GM12864 (cell line): ENCODE data around the gene CORO2B.

ENCODE experiments used
- DNase-seq: peaks from one replicate; pipeline ENCODE4 v3.0.0-alpha.2; 2011; ENCODE audit warnings: low read depth
- H3K4me3 ChIP-seq: 2 replicates; pipeline ENCODE4 v1.5.1; 2011; ENCODE audit warnings: mild to moderate bottlenecking, low read depth, low read length, control low read depth
- TF ChIP-seq, protein P1 (sequence below): IDR thresholded peaks from 2 replicates; pipeline ENCODE4 v1.5.1; 2011; ENCODE audit warnings: low read depth, mild to moderate bottlenecking, moderate library complexity, low read length, control low read depth, inconsistent platforms; ENCODE audit errors: missing control alignments

CORO2B gene

DNA sequence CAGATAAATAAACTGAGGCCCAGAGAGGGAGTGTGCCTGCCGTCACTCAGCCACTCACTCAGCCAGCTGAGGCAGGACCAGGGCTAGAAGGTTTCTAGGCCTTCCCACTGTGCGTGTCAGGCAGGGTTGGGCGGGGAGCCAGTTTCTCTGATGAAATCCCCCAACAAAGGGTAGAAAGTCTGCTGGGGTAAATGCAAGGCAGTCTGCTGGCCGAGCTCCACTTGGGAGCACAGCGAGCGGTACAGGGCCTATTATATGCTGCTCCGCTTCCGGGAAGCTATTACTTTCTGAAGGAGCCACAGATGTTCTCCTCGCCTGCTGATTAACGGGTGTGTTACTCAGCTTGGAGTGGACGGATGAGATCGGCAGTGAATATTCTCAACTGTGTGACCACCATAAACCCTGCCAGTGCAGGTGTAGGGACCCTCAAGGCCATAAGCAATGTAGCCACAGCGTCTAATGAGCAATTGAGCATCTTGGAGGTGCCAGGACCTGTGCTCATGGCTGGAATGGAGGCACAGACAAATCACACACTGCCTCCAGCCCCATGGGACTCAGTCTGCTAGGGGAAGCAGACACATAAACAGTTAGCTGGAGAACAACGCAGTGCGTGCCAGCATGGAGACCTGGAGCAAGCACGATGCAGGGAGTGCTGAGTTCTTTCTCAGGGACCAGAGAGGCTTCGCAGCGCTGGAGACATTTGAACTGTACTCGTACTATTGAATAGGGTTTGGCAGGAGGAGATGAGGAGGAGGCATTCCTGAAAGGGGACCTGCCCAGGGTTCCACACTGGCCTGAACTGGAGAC is 42.1 kb downstream of the CORO2B start:
- no peak for DNase-seq
- TF ChIP-seq, protein P1, sequence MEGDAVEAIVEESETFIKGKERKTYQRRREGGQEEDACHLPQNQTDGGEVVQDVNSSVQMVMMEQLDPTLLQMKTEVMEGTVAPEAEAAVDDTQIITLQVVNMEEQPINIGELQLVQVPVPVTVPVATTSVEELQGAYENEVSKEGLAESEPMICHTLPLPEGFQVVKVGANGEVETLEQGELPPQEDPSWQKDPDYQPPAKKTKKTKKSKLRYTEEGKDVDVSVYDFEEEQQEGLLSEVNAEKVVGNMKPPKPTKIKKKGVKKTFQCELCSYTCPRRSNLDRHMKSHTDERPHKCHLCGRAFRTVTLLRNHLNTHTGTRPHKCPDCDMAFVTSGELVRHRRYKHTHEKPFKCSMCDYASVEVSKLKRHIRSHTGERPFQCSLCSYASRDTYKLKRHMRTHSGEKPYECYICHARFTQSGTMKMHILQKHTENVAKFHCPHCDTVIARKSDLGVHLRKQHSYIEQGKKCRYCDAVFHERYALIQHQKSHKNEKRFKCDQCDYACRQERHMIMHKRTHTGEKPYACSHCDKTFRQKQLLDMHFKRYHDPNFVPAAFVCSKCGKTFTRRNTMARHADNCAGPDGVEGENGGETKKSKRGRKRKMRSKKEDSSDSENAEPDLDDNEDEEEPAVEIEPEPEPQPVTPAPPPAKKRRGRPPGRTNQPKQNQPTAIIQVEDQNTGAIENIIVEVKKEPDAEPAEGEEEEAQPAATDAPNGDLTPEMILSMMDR, result no peak
- no peak overlapping the region for H3K4me3 ChIP-seq

DNA sequence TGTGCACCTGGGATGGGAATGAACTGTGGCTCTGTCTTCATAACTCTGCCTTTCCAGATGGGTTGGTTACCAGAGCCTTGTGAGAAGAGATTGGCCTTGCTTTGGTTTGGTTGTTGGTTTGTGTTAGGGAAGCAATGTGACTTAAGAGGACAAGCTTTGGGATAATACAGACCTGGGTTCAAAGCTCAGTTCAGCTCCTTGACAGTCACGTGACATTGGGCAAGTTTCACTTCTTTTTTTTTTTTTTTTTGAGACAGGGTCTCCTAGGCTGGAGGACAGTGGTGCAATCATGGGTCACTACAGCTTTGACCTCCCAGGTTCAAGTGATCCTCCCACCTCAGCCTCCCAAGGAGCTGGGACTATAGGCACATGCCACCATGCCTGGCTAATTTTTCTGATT is 42.7 kb downstream of the CORO2B start:
- no peak overlapping the region for H3K4me3 ChIP-seq
- DNase-seq, result no peak
- TF ChIP-seq, protein P1, result no peak

DNA sequence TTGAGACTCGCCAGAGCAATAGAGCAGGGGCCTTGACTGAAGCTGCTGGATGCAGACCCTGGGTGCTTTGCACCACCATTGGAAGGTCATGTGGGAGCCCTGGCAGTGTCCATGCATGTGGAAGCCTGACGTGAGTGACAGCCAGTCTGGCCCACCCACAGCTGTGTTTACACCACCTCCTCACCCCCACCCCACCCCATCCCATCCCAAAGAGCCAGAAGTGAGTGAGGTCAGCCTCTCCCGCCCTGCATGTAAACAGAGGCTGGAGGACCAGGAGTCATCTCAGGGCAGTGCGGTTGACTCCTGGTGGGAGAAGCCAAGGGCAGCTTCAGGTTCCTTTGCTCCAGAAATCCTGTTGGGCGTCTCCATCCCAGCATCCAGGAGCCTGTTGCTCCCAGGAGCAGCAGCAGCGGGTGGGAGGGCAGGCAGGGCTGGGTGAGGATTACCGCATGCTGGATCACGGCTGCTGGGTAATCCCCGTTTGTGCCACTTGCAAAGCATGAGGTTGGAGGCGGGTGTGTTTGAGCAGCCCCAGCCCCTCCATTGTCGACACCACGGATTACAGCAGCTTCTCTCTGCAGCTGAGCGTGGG is 44.6 kb downstream of the CORO2B start:
- TF ChIP-seq, protein P1, result no peak
- no peak for DNase-seq
- H3K4me3 ChIP-seq, result no peak overlapping the region

DNA sequence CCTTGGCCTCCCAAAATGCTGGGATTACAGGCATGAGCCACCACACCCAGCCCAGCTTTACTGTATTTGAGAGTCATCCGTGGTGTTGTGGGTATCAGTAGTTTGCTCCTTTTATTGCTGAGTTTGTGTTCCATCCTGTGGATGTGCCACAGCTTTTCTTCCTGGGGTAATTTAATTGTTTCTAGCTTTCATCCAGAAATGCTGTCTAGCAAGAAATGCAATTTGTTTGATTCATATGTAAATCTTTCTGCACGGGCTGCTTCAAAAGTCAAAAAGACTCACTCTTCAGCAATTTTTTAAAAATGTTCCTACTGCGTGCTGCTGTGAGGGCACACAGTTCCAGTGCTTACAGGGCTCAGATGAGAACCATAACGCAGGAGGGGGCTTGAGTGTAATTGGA is 47.1 kb downstream of the CORO2B start:
- no peak overlapping the region for H3K4me3 ChIP-seq
- no peak for DNase-seq
- TF ChIP-seq, protein P1, result no peak

DNA sequence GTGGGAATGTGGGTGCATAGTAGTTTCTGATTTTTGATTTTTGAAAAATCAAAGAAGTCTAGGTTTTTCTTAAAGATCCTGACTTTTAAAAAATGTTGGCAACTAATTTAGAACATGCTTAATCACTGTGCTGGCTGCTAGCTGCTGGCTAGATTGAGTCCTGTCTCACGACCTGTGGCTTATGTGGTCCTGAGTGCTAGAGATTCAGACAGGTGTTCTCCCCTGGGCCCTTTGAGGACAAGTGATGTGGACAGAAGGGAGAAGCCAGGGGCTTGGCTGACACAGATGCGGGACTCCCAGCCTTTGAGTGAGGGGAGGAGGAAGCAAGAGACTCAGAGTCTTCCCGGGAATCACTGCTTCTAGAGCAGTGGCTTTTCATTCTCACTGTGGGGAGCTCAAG is 47.5 kb downstream of the CORO2B start:
- DNase-seq, result no peak
- no peak overlapping the region for H3K4me3 ChIP-seq
- TF ChIP-seq, protein P1, result no peak

DNA sequence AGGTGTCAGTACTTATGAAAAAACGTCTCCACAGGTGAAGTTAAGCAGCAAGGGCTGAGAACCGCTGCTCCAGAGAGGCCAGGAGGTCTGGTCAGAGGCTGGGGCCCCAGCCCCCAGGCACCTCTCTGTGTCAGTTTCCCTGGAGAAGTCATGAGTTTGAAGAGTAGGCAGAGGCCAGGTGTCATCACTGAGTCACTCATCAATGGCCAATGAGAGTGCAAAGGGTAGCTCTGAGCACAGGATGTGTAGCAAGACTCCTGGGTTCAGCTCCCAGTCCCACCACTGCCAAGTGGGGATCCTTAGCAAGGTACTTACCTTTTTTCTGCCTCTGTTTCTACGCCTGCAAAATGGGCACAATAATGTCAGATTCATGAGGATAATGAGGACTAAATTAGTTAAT is 47.9 kb downstream of the CORO2B start:
- no peak for DNase-seq
- H3K4me3 ChIP-seq, result no peak overlapping the region
- TF ChIP-seq, protein P1, result no peak
